ENCODE data around the gene GLIPR2. TPM values are rescaled to one million over a fixed set of nuclear protein-coding genes. Genes with fewer than 3 reads are reported as not detected.
A peak's percentile ranks its signal among the peaks of the same experiment; 100 is the strongest.
"Not testable (repeated sequence)": the region's sequence is repeated elsewhere in the genome, so short reads cannot be mapped to it uniquely, and the experiment has no call there.

GLIPR2 gene
- 15.2 and 37.6 TPM in 2 replicates for total RNA-seq (2012; rRNA removed)

DNA sequence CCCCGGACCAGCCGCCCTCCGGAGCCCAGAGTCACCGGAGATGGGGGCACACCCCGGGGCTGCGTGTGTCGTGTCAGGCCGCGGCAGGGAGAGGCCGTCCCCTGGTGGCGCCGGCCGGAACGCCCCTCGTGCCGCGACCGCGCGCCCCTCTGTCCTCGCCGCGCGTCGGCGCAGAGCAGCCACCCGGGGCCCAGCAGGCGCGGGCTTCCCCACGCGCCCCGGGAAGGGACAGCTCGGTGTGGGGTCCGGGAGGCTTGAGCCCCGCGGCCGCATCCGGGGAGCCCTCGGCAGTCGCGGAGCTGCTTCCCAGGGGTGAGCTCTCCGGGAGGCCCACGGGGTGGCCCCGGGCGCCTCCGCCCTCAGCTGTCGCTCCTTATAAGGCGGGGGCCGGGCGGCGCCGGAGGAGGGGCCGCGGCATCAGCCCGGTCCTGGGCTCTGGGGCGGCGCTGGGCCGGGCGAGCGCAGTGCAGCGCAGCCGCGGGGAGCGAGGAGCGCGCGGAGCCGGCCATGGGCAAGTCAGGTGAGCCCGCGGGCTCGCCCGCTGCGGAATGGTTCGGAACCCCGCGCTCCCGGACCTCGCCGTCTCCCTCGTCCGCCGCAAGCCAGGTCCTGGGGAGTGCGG, at the start of gene GLIPR2:
TSS of gene GLIPR2 (plus strand) at position 462 of the 622 bp plus-strand sequence. CDS start at position 508, 46 bp downstream.
- Histone ChIP-seq H3K27me3 (ENCODE audit: control insufficient read depth, insufficient read depth, low read length) (no peaks in the 10 kb centered on the region), H3K36me3 (ENCODE audit: insufficient read depth, low read length) (no peaks in the 10 kb centered on the region), H3K4me2 (ENCODE audit: low read length) (peak within 1 kb of the TSS; percentile 93), H3K4me1 (ENCODE audit: control insufficient read depth, insufficient read depth, low read length) (peaks cover 27% of the 10 kb centered on the region), H3K4me3 (ENCODE audit: low read length) (peak within 1 kb of the TSS; percentile 90), H3K9me3 (replicated peaks; ENCODE audit: low read length) (no peaks in the 10 kb centered on the region), H3K9ac (ENCODE audit: low read depth, low read length) (peak within 1 kb of the TSS; percentile 84)

GRCh38 chr9:36087054-36087453, 49.5 kb upstream of the GLIPR2 start:
- not testable (repeated sequence) for H3K4me3 ChIP-seq (ENCODE audit: low read length); H3K9me3 ChIP-seq (replicated peaks; ENCODE audit: low read length); H3K9ac ChIP-seq (ENCODE audit: low read depth, low read length); H3K27me3 ChIP-seq (ENCODE audit: control insufficient read depth, insufficient read depth, low read length); H3K4me2 ChIP-seq (ENCODE audit: low read length)
- Histone ChIP-seq H3K4me1 (ENCODE audit: control insufficient read depth, insufficient read depth, low read length) (peaks cover 16% of the 10 kb centered on the region), H3K36me3 (ENCODE audit: insufficient read depth, low read length) (peaks cover 41% of the 10 kb centered on the region)

DNA sequence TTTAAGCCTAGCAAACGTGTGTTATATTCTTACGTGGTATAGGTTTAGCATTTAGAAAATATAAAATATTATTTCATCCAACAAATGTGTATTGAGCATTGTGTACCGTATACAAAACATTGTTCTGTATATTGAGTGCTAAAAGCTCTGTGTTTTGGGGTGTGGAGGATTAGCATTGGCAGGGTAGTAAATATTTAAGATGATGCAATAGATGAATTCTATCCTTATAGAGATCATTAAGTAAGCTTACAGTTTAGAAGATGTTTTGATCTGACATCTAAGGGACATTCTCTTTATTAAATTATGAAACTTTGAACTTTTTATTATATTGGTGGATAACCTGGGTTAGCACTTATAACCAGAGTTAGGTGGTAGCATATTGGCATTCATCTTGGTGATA, 48.5 kb upstream of the GLIPR2 start:
- Histone ChIP-seq H3K9me3 (replicated peaks; ENCODE audit: low read length) (no peaks in the 10 kb centered on the region), H3K27me3 (ENCODE audit: control insufficient read depth, insufficient read depth, low read length) (no peaks in the 10 kb centered on the region), H3K9ac (ENCODE audit: low read depth, low read length) (no peak overlapping the region), H3K4me3 (ENCODE audit: low read length) (no peak overlapping the region), H3K4me2 (ENCODE audit: low read length) (no peak overlapping the region), H3K4me1 (ENCODE audit: control insufficient read depth, insufficient read depth, low read length) (peaks cover 18% of the 10 kb centered on the region), H3K36me3 (ENCODE audit: insufficient read depth, low read length) (peaks cover 34% of the 10 kb centered on the region)

GRCh38 chr9:36091026-36091953, 45.2 kb upstream of the GLIPR2 start:
- H3K27me3 ChIP-seq (ENCODE audit: control insufficient read depth, insufficient read depth, low read length), result no peaks in the 10 kb centered on the region
- H3K4me1 ChIP-seq (ENCODE audit: control insufficient read depth, insufficient read depth, low read length), result peaks cover 18% of the 10 kb centered on the region
- no peaks in the 10 kb centered on the region for H3K9me3 ChIP-seq (replicated peaks; ENCODE audit: low read length)
- peaks cover 18% of the 10 kb centered on the region for H3K36me3 ChIP-seq (ENCODE audit: insufficient read depth, low read length)
- peak overlapping the region; percentile 43 for H3K4me2 ChIP-seq (ENCODE audit: low read length)
- H3K9ac ChIP-seq (ENCODE audit: low read depth, low read length), result peak overlapping the region; percentile 66
- H3K4me3 ChIP-seq (ENCODE audit: low read length), result no peak overlapping the region

- Histone ChIP-seq H3K9ac (ENCODE audit: low read depth, low read length) (peak overlapping the region; percentile 66), H3K27me3 (ENCODE audit: control insufficient read depth, insufficient read depth, low read length) (no peaks in the 10 kb centered on the region), H3K4me3 (ENCODE audit: low read length) (no peak overlapping the region), H3K36me3 (ENCODE audit: insufficient read depth, low read length) (peaks cover 11% of the 10 kb centered on the region), H3K4me1 (ENCODE audit: control insufficient read depth, insufficient read depth, low read length) (peaks cover 18% of the 10 kb centered on the region), H3K4me2 (ENCODE audit: low read length) (peak overlapping the region; percentile 43), H3K9me3 (replicated peaks; ENCODE audit: low read length) (no peaks in the 10 kb centered on the region)
These were observed 44.5 kb upstream of the GLIPR2 start for GRCh38 chr9:36092014-36092413.

- no peaks in the 10 kb centered on the region for H3K9me3 ChIP-seq (replicated peaks; ENCODE audit: low read length)
- H3K4me1 ChIP-seq (ENCODE audit: control insufficient read depth, insufficient read depth, low read length), result peaks cover 18% of the 10 kb centered on the region
- H3K4me2 ChIP-seq (ENCODE audit: low read length), result no peak overlapping the region
- no peaks in the 10 kb centered on the region for H3K27me3 ChIP-seq (ENCODE audit: control insufficient read depth, insufficient read depth, low read length)
- peaks cover 8% of the 10 kb centered on the region for H3K36me3 ChIP-seq (ENCODE audit: insufficient read depth, low read length)
- no peak overlapping the region for H3K4me3 ChIP-seq (ENCODE audit: low read length)
- H3K9ac ChIP-seq (ENCODE audit: low read depth, low read length), result no peak overlapping the region
These were observed 43.9 kb upstream of the GLIPR2 start for GRCh38 chr9:36092509-36093215.

- Histone ChIP-seq H3K27me3 (ENCODE audit: control insufficient read depth, insufficient read depth, low read length) (no peaks in the 10 kb centered on the region), H3K36me3 (ENCODE audit: insufficient read depth, low read length) (peaks cover 6% of the 10 kb centered on the region), H3K9me3 (replicated peaks; ENCODE audit: low read length) (no peaks in the 10 kb centered on the region)
These were observed 43.1 kb upstream of the GLIPR2 start for GRCh38 chr9:36093384-36093783.

GRCh38 chr9:36099718-36100117, 36.8 kb upstream of the GLIPR2 start:
- Histone ChIP-seq H3K9ac (ENCODE audit: low read depth, low read length) (no peak overlapping the region), H3K9me3 (replicated peaks; ENCODE audit: low read length) (no peaks in the 10 kb centered on the region), H3K27me3 (ENCODE audit: control insufficient read depth, insufficient read depth, low read length) (no peaks in the 10 kb centered on the region), H3K4me3 (ENCODE audit: low read length) (no peak overlapping the region), H3K4me1 (ENCODE audit: control insufficient read depth, insufficient read depth, low read length) (peaks cover 34% of the 10 kb centered on the region), H3K4me2 (ENCODE audit: low read length) (no peak overlapping the region), H3K36me3 (ENCODE audit: insufficient read depth, low read length) (peaks cover 3% of the 10 kb centered on the region)

More at GRCh38 chr9:36093384-36093783, 43.1 kb upstream of the GLIPR2 start:
- H3K4me2 ChIP-seq (ENCODE audit: low read length), result no peak overlapping the region
- peaks cover 18% of the 10 kb centered on the region for H3K4me1 ChIP-seq (ENCODE audit: control insufficient read depth, insufficient read depth, low read length)
- H3K4me3 ChIP-seq (ENCODE audit: low read length), result no peak overlapping the region
- no peak overlapping the region for H3K9ac ChIP-seq (ENCODE audit: low read depth, low read length)

- H3K27me3 ChIP-seq (ENCODE audit: control insufficient read depth, insufficient read depth, low read length), result no peaks in the 10 kb centered on the region
- H3K9ac ChIP-seq (ENCODE audit: low read depth, low read length), result no peak overlapping the region
- no peaks in the 10 kb centered on the region for H3K9me3 ChIP-seq (replicated peaks; ENCODE audit: low read length)
- H3K4me1 ChIP-seq (ENCODE audit: control insufficient read depth, insufficient read depth, low read length), result peaks cover 40% of the 10 kb centered on the region
- no peak overlapping the region for H3K4me3 ChIP-seq (ENCODE audit: low read length)
- peaks cover 3% of the 10 kb centered on the region for H3K36me3 ChIP-seq (ENCODE audit: insufficient read depth, low read length)
- H3K4me2 ChIP-seq (ENCODE audit: low read length), result no peak overlapping the region
These were observed 36.0 kb upstream of the GLIPR2 start for GRCh38 chr9:36100532-36100931.

GRCh38 chr9:36101916-36102741, 34.4 kb upstream of the GLIPR2 start:
- Histone ChIP-seq H3K9ac (ENCODE audit: low read depth, low read length) (peak overlapping the region; percentile 38), H3K27me3 (ENCODE audit: control insufficient read depth, insufficient read depth, low read length) (no peaks in the 10 kb centered on the region), H3K36me3 (ENCODE audit: insufficient read depth, low read length) (peaks cover 3% of the 10 kb centered on the region), H3K4me3 (ENCODE audit: low read length) (no peak overlapping the region), H3K9me3 (replicated peaks; ENCODE audit: low read length) (no peaks in the 10 kb centered on the region), H3K4me1 (ENCODE audit: control insufficient read depth, insufficient read depth, low read length) (peaks cover 40% of the 10 kb centered on the region), H3K4me2 (ENCODE audit: low read length) (peak overlapping the region; percentile 31)
